Lower leg skin (tissue), 4 donors: ENCODE results near the gene GPR87. TPM values are rescaled to one million over a fixed set of nuclear protein-coding genes. Genes with fewer than 3 reads are reported as not detected.

Source experiments
- DNase-seq, 2 donors: peaks; one replicate each; pipeline ENCODE4 v3.0.0-alpha.2; 2019; ENCODE audit warnings: low spot score in 2 of 2
- H3K4me3 ChIP-seq: fragments of 200-600 bp; sonication (generic); 2 replicates; pipeline ENCODE4 v1.5.1; 2017; ENCODE audit warnings: mild to moderate bottlenecking, low read depth; ENCODE audit not compliant: poor library complexity, severe bottlenecking
- POLR2A ChIP-seq, 2 donors: fragments of 450-650 bp; IDR thresholded peaks; one replicate each; pipeline ENCODE4 v1.6.1; 2016 to 2017; ENCODE audit warnings: antibody characterized with exemption in 2 of 2, mild to moderate bottlenecking in 1 of 2, moderate library complexity in 1 of 2
- WGBS, 2 donors: methylation state at CpG; one replicate each; pipeline ENCODE4 v1.1.5; 2018; 5-methylcytosine and 5-hydroxymethylcytosine counted together
- intact Hi-C: fragments of 100-400 bp; cut with DNase I; formaldehyde crosslinking; loops from one replicate; pipeline ENCODE4 v1.15.0; 2023; ENCODE audit warnings: low total_unique reads
- total RNA-seq, 4 donors: library from RNA; depleted of rRNA; stranded (reverse); fragments of >200 nt; gene quantifications; one replicate each; pipeline ENCODE4 v1.1.0, GENCODE V29; 2016
- TF ChIP-seq, protein P1 (sequence below), 3 donors: fragments of 450-650 bp; IDR thresholded peaks; one replicate each; pipeline ENCODE4 v1.5.1; 2016; ENCODE audit warnings: antibody characterized with exemption in 3 of 3, mild to moderate bottlenecking in 3 of 3, moderate library complexity in 2 of 3

The GPR87 gene
- total RNA-seq, 4 donors from 2014 or later = 24.2 to 68.5 (median 55.4) TPM

DNA sequence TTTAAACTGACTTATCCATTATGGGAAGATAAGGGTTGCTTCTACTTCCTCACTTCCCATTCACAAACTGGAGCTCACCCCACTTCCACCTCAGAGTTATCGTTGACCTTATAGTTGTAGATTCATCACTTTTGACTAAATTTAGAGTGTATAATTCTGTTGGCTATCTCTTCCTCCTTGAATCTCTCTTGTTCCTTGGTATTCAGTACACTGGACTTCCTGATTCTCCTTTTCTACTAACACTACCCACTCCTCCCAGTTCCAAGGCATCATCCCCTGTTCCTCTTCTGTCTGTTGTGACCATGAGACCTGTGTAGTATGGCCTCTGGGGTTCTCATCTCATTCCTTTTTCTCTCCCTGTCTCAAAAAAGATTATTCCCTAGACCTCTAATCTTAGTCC is 5.9 kb upstream of the GPR87 start:
- no peak for DNase-seq
- TF ChIP-seq, protein P1, sequence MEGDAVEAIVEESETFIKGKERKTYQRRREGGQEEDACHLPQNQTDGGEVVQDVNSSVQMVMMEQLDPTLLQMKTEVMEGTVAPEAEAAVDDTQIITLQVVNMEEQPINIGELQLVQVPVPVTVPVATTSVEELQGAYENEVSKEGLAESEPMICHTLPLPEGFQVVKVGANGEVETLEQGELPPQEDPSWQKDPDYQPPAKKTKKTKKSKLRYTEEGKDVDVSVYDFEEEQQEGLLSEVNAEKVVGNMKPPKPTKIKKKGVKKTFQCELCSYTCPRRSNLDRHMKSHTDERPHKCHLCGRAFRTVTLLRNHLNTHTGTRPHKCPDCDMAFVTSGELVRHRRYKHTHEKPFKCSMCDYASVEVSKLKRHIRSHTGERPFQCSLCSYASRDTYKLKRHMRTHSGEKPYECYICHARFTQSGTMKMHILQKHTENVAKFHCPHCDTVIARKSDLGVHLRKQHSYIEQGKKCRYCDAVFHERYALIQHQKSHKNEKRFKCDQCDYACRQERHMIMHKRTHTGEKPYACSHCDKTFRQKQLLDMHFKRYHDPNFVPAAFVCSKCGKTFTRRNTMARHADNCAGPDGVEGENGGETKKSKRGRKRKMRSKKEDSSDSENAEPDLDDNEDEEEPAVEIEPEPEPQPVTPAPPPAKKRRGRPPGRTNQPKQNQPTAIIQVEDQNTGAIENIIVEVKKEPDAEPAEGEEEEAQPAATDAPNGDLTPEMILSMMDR (IDR thresholded peaks at IDR 0.05) = no peak
- no peak for TF ChIP-seq POLR2A (IDR thresholded peaks at IDR 0.05)
- intact Hi-C loops = no loop called here
- no peak overlapping the region for H3K4me3 ChIP-seq
- WGBS, 2 donors = 92 to 100% methylated on average over 1 of the region's 1 CpG

DNA sequence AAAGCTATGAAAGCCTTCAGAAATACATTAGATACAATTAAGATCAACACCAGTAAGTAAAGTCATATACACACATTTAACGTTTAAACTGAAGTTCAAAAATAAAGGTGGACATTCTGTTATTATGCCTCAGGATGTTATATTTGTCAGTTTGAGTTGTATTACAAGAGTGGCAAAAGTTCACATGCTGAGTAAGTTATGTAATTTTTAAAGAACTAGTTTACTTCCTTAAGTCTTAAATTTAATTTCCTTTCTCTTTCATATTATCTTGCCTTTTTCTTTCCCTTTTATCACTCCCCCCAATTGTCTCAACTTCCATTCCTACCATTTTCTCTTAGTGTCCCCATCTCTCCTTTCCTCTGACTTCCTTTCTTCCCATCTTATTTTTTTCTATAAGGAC is 4.9 kb upstream of the GPR87 start:
- intact Hi-C loops = no loop called here
- WGBS, 2 donors = 45 to 56% methylated on average over 1 of the region's 1 CpG
- no peak for DNase-seq
- TF ChIP-seq, protein P1 (IDR thresholded peaks at IDR 0.05) = no peak
- TF ChIP-seq POLR2A (IDR thresholded peaks at IDR 0.05) = no peak
- H3K4me3 ChIP-seq = no peak overlapping the region

DNA sequence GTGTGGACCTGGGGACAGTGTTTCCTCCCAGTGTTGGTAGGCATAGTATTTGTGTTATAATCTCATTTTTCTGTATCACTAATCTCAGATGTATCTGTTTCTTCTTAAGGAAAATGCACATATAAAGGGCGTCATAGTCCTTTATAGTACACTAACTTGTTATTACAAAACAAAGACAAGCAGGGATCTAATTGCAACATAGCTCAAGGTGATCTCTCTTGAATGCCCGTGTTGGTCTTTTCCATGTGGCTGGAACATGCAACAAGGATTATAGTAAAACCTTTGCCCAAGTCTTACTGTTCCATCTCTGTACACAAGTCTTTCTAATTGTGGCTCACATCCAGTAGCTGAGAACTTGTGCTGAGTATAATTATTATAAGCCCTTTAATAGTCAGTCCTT is 3.5 kb upstream of the GPR87 start:
- TF ChIP-seq, protein P1 (IDR thresholded peaks at IDR 0.05) = no peak
- no peak for TF ChIP-seq POLR2A (IDR thresholded peaks at IDR 0.05)
- DNase-seq = no peak
- H3K4me3 ChIP-seq = no peak overlapping the region
- WGBS, 2 donors = 45 to 58% methylated on average over 2 of the region's 2 CpGs
- intact Hi-C loops = no loop called here

DNA sequence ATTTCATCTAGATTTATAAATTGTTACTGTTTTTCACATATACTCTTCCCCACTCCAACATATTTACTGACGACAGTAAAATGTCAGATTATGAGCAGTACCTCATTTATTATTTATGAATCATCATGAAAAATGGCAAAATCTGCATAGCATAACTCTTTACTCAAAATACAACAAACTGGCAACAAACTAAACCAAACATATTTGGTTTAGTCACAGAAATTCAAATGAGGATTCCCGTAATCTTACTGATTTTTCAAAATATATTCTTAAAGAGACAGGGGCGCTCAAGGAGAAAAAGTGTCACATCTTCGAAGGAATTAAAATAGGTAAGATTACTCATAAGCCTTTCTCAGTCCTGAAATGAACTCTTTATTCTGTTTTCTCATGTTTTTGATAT is 3.0 kb upstream of the GPR87 start:
- WGBS, 2 donors = 51 to 54% methylated on average over 4 of the region's 4 CpGs
- no peak overlapping the region for H3K4me3 ChIP-seq
- TF ChIP-seq, protein P1 (IDR thresholded peaks at IDR 0.05) = no peak
- no peak for TF ChIP-seq POLR2A (IDR thresholded peaks at IDR 0.05)
- intact Hi-C loops = no loop called here
- no peak for DNase-seq

DNA sequence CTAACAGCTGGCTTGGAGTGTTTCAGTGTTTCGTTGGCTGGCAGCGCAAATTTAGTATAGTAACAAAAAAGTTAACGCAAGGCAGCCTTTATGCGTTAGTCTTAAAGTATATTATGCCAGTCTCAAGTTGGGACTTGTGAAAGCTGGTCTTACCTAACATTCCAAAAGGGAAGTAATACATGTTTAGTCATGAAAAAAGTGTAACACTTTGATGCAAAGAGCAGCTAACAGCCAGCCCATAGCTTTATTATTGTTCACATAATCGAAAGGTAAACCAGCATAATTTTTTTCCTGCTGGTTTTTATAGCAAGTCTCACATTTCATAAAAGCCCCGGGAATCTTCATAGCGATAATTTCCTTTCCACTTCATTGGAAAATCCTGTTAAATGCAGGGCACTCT is 2.4 kb upstream of the GPR87 start:
- intact Hi-C loops = no loop called here
- WGBS, 2 donors = 46 to 49% methylated on average over 7 of the region's 7 CpGs
- TF ChIP-seq POLR2A (IDR thresholded peaks at IDR 0.05) = no peak
- TF ChIP-seq, protein P1 (IDR thresholded peaks at IDR 0.05) = no peak
- DNase-seq = no peak
- H3K4me3 ChIP-seq = no peak overlapping the region

DNA sequence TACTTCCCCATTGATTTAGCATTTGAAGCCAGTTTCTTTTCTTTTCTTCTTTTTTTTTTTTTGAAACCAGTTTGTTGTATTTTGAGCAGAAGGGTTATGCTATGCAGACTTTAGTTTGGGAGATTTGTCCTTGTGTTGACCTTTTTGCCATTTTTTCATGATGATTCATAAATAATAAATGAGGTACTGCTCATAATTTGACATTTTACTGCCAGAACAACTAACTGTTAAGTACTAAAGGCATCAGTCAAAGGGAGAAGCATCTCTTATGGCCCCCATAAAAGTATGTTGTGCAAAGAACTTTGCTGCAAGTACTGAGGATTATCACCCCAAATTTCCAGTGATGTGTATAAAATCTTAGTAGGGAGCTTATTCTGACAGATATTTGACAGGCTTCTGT is 1.7 kb upstream of the GPR87 start:
- TF ChIP-seq, protein P1 (IDR thresholded peaks at IDR 0.05) = no peak
- no peak overlapping the region for H3K4me3 ChIP-seq
- intact Hi-C loops = no loop called here
- DNase-seq = no peak
